SU-DHL-6 (cell line): Measurements from ENCODE around the gene MGAT1.

Experiments used
- EZH2phosphoT487 ChIP-seq: fragments of 200-600 bp; sonication (generic), shearing (Covaris generic); conservative IDR thresholded peaks from 2 replicates; pipeline ENCODE4 v1.6.1; 2018; ENCODE audit warnings: mild to moderate bottlenecking, antibody characterized with exemption, low read length, moderate library complexity, mixed read lengths
- TF ChIP-seq, protein P1 (sequence below): fragments of 200-600 bp; sonication (generic); IDR thresholded peaks from one replicate; pipeline ENCODE4 v1.5.1; 2017; ENCODE audit warnings: antibody characterized with exemption, mild to moderate bottlenecking, low read length, moderate library complexity; ENCODE audit not compliant: insufficient read depth, poor library complexity, severe bottlenecking

DNA sequence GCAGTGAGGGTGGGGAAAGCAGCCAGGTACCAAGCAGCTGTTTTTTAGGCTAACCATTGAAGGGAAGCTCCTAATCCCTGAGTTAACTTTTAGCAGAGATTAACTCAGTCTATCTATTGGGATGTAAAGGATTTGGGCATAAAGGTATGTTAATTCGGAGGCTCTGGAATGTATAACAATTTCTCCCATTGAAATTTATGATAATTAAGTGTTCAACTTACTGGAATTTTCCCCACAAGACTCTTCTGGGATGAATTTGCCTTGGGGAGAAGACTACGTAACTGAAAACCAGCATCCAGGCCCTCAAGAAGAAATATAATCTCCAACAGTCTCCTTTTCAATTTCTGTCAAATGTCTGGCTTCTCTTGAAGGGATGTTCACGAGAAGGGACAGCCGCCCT is 34.9 kb upstream of the MGAT1 start:
- TF ChIP-seq, protein P1, sequence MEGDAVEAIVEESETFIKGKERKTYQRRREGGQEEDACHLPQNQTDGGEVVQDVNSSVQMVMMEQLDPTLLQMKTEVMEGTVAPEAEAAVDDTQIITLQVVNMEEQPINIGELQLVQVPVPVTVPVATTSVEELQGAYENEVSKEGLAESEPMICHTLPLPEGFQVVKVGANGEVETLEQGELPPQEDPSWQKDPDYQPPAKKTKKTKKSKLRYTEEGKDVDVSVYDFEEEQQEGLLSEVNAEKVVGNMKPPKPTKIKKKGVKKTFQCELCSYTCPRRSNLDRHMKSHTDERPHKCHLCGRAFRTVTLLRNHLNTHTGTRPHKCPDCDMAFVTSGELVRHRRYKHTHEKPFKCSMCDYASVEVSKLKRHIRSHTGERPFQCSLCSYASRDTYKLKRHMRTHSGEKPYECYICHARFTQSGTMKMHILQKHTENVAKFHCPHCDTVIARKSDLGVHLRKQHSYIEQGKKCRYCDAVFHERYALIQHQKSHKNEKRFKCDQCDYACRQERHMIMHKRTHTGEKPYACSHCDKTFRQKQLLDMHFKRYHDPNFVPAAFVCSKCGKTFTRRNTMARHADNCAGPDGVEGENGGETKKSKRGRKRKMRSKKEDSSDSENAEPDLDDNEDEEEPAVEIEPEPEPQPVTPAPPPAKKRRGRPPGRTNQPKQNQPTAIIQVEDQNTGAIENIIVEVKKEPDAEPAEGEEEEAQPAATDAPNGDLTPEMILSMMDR = no peak
- TF ChIP-seq EZH2phosphoT487 = no peak
